Tibial nerve (tissue), 4 donors: ENCODE data around the gene C1orf167.

Experiments
- EP300 ChIP-seq, 2 donors: sonication (generic); formaldehyde crosslinking; IDR thresholded peaks; one replicate each; pipeline ENCODE4 v1.6.1; 2017; ENCODE audit warnings: antibody characterized with exemption in 2 of 2, mild to moderate bottlenecking in 1 of 2
- POLR2A ChIP-seq, 2 donors: fragments of 450-650 bp; IDR thresholded peaks; one replicate each; pipeline ENCODE4 v1.6.1; 2017; ENCODE audit warnings: antibody characterized with exemption in 2 of 2, mild to moderate bottlenecking in 2 of 2, moderate library complexity in 2 of 2
- TF ChIP-seq, protein P1 (sequence below), 5 experiments: fragments of 200-600 bp in 3 of 5; fragments of 450-650 bp in 2 of 5; sonication (generic) in 3 of 5; IDR thresholded peaks; one replicate each; pipeline ENCODE4 v1.5.1; 2016 to 2019; ENCODE audit warnings: antibody characterized with exemption in 5 of 5, mild to moderate bottlenecking in 3 of 5, moderate library complexity in 2 of 5

DNA sequence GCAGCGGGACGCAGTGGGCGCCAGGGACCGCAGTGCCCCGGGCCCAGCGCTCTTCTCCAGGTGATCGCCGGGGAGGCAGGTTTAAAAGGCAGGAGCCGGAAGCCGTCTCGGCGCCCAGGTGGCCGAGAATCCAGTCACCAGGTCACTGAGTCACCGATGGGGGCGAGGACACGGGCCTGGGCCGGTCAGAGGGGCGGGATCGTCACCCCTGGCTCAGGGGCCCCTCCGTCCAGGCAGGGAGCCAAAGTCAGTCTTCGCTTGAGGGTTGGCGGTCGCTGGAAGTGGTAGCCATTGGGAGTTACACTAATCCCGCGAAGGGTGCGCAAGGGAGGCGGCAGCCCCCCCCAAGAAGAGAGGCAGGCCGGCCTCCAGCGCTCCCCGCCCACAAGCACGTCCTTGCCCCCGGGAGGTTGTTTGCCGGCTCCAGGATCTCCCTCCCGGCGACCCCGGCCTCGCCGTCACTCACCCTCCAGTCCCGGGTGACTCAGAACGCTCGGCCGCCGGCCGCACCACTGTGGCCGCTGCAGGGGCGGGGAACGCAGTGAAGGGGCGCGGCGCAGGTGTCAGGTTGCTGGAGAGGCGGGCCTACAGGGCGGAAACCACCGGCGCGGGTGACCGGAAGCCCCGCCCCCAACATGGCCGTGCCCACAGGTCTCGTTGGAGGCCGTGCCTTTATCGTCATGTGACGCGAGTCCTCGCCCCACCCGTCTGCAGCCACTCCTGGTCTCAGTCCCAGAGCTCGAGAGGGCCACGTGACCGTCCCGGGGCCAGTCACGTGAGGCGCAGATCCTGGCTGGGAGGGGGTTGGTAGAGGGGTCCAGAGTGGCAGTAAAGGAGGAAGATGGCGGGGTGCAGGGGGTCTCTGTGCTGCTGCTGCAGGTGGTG lies 43.7 kb downstream of the C1orf167 start, which contains the start of the genes CLCN6 and MTHFR:
- TF ChIP-seq, protein P1, sequence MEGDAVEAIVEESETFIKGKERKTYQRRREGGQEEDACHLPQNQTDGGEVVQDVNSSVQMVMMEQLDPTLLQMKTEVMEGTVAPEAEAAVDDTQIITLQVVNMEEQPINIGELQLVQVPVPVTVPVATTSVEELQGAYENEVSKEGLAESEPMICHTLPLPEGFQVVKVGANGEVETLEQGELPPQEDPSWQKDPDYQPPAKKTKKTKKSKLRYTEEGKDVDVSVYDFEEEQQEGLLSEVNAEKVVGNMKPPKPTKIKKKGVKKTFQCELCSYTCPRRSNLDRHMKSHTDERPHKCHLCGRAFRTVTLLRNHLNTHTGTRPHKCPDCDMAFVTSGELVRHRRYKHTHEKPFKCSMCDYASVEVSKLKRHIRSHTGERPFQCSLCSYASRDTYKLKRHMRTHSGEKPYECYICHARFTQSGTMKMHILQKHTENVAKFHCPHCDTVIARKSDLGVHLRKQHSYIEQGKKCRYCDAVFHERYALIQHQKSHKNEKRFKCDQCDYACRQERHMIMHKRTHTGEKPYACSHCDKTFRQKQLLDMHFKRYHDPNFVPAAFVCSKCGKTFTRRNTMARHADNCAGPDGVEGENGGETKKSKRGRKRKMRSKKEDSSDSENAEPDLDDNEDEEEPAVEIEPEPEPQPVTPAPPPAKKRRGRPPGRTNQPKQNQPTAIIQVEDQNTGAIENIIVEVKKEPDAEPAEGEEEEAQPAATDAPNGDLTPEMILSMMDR (IDR thresholded peaks at IDR 0.05) = peak in 2 of 5 experiments; percentile 33 to 43
- TF ChIP-seq EP300 (IDR thresholded peaks at IDR 0.05) = peak; percentile 99 to 100
- peak; percentile 95 to 99 for TF ChIP-seq POLR2A (IDR thresholded peaks at IDR 0.05)
